Chondrocyte (in vitro differentiated cells): ENCODE measurements around the gene CREM. TPM values are rescaled to one million over a fixed set of nuclear protein-coding genes. Genes with fewer than 3 reads are reported as not detected.
A peak's percentile ranks its signal among the peaks of the same experiment; 100 is the strongest.
"Not testable (repeated sequence)": the region's sequence is repeated elsewhere in the genome, so short reads cannot be mapped to it uniquely, and the experiment has no call there.

ENCODE experiments used
- DNase-seq: peaks from one replicate; pipeline ENCODE4 v3.0.0; 2021; ENCODE audit warnings: mixed read lengths, low spot score
- H3K27ac Mint-ChIP-seq: one replicate; pipeline ENCODE4 v1.8.0; 2021; ENCODE audit warnings: mild to moderate bottlenecking, moderate library complexity, mixed read lengths; ENCODE audit not compliant: unreplicated experiment
- H3K27me3 Mint-ChIP-seq: 2 replicates; pipeline ENCODE4 v1.8.0; 2021; ENCODE audit warnings: low read depth, mixed read lengths
- H3K36me3 Mint-ChIP-seq: 2 replicates; pipeline ENCODE4 v1.8.0; 2021; ENCODE audit warnings: low read depth, mixed read lengths
- H3K4me1 Mint-ChIP-seq: 2 replicates; pipeline ENCODE4 v1.8.0; 2021; ENCODE audit warnings: low read depth, mild to moderate bottlenecking, mixed read lengths
- H3K4me3 Mint-ChIP-seq: one replicate; pipeline ENCODE4 v1.8.0; 2021; ENCODE audit warnings: mild to moderate bottlenecking, moderate library complexity, mixed read lengths; ENCODE audit not compliant: unreplicated experiment
- H3K9me3 Mint-ChIP-seq: 2 replicates; pipeline ENCODE4 v1.8.0; 2021; ENCODE audit warnings: low read depth, mixed read lengths
- total RNA-seq: library from RNA; stranded (reverse); gene quantifications from 3 replicates; pipeline ENCODE4 v1.2.1, GENCODE V29; 2021
- TF ChIP-seq, protein P1 (sequence below): fragments of 200-600 bp; sonication (generic); IDR thresholded peaks from 2 replicates; pipeline ENCODE4 v1.5.0; 2021; ENCODE audit warnings: antibody characterized with exemption, mild to moderate bottlenecking, moderate library complexity

Gene CREM
- total RNA-seq, 1 donor from 2014 or later: 25.5 TPM

DNA sequence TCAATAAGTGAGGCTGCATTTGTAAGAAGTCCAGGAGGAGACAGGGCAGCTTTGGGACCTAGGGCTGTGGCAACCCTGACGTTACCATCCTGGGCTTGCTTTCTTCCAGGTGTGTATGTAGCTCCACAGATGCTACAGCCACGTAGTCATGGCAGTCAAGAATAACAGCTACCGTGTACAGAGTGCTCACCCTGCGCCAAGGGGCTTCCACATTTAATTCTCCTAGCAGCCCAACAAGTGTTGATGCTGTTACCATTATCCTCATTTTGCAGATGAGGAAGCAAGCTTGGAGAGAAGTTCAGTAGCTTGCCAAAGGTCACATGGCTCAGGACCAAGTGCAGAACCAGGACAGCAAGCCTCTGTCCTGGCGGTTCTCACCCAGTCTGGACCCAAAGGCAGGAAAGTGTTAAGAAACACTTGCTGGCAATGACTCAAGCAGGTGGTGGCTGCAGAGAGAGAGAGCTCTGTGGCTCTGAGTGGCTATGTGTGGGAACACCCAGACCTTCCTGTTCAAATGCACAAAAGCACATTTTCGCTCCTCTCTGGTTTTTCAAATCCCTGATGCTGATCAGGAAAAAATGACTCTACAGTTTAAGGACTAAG lies 89.8 kb downstream of the CREM start:
- H3K9me3 Mint-ChIP-seq: no peaks in the 10 kb centered on the region
- H3K27me3 Mint-ChIP-seq: no peaks in the 10 kb centered on the region
- H3K4me1 Mint-ChIP-seq: peaks cover 26% of the 10 kb centered on the region
- no peaks in the 10 kb centered on the region for H3K36me3 Mint-ChIP-seq
- no peak overlapping the region for H3K27ac Mint-ChIP-seq
- no peak overlapping the region for H3K4me3 Mint-ChIP-seq
- no peak for DNase-seq
- TF ChIP-seq, protein P1, sequence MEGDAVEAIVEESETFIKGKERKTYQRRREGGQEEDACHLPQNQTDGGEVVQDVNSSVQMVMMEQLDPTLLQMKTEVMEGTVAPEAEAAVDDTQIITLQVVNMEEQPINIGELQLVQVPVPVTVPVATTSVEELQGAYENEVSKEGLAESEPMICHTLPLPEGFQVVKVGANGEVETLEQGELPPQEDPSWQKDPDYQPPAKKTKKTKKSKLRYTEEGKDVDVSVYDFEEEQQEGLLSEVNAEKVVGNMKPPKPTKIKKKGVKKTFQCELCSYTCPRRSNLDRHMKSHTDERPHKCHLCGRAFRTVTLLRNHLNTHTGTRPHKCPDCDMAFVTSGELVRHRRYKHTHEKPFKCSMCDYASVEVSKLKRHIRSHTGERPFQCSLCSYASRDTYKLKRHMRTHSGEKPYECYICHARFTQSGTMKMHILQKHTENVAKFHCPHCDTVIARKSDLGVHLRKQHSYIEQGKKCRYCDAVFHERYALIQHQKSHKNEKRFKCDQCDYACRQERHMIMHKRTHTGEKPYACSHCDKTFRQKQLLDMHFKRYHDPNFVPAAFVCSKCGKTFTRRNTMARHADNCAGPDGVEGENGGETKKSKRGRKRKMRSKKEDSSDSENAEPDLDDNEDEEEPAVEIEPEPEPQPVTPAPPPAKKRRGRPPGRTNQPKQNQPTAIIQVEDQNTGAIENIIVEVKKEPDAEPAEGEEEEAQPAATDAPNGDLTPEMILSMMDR: no peak

DNA sequence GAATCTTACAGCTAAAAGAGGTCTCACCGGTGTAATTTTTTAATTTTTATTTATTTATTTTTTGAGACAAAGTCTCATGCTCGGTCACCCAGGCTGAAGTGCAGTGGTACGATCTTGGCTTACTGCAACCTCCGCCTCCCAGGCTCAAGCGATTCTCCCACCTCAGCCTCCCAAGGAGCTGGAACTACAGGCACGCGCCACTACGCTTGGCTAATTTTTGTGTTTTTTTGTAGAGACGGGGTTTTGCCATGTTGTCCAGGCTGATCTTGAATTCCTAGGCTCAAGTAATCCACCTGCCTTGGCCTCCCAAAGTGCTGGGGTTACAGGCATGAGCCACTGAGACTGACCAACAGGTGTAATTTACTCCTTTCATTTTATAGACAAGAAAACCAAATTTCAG lies 90.3 kb downstream of the CREM start:
- not testable (repeated sequence) for H3K27ac Mint-ChIP-seq, H3K4me3 Mint-ChIP-seq, H3K27me3 Mint-ChIP-seq, H3K9me3 Mint-ChIP-seq, H3K36me3 Mint-ChIP-seq, DNase-seq
- peaks cover 21% of the 10 kb centered on the region for H3K4me1 Mint-ChIP-seq

DNA sequence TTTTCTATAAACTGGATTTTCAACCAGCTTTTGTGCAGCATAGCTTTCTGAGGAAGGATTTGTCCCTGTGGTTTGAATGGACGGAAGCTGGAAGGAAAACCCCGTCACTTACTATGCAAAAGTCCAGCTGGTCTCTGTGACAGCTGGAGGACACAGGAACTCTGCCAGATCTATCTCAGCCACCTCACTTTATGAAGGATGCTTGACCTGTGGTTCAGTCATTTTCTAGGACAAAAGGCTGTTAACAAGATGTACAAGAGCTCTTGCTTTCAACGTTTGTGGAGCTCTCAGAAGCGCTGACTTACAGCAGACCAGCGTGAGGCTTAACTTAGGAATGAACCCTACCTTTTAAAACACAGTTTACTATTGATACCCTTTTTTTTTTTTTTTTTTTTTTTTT lies 90.8 kb downstream of the CREM start:
- no peak for DNase-seq
- no peak overlapping the region for H3K4me3 Mint-ChIP-seq
- H3K27me3 Mint-ChIP-seq: no peaks in the 10 kb centered on the region
- no peaks in the 10 kb centered on the region for H3K36me3 Mint-ChIP-seq
- peaks cover 16% of the 10 kb centered on the region for H3K4me1 Mint-ChIP-seq
- no peak overlapping the region for H3K27ac Mint-ChIP-seq
- TF ChIP-seq, protein P1: no peak
- no peaks in the 10 kb centered on the region for H3K9me3 Mint-ChIP-seq

DNA sequence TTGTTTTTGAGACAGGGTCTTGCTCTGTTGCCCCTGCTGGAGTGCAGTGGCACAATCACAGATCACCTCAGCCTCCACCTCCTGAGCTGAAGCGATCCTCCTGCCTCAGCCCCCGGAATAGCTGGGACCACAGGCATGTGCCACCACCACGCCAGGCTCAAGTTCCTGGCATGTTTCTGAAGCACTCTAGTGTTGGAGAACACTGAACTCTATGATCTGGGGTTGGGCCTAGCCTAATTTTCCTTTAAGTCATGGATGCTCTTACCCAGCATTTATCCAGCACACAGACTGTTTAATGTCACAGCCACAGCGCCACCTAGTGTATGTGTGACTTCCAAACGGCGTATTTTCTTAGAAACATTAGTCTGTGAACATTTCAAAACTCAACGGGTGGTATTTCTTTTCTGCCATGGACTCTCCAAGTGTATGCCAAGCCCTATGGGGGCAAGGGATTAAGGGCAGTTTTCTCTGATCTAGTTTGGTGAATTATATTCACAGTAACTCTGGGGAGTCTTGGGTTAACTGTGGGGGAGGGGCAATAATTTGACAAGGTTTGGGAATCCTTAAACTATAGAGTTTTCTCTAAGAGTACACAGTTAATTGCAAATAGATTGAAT lies 91.8 kb downstream of the CREM start:
- TF ChIP-seq, protein P1: peak; percentile 98
- Mint-ChIP-seq H3K9me3 (no peaks in the 10 kb centered on the region), H3K27ac (peak overlapping the region; percentile 14), H3K27me3 (no peaks in the 10 kb centered on the region), H3K4me3 (peak overlapping the region; percentile 46), H3K36me3 (no peaks in the 10 kb centered on the region), H3K4me1 (peaks cover 7% of the 10 kb centered on the region)
- DNase-seq: no peak

DNA sequence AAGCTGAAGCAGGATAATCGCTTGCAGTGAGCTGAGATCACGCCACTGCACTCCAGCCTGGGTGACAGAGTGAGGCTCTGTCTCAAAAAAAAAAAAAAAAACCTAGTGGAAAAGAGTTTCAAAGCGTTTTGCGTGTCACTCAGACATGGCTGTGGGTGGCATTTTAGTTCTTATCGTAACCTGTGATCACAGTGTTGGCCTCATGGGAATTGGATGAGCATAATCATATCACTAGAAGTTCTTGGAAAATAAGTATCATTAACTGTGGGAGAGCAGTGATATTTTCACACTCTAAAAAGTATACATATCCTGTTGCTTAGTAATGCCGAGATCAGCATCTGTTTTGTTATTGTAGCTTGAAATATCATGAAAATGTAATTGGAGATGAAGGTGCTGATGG lies 92.6 kb downstream of the CREM start:
- Mint-ChIP-seq H3K9me3 (no peaks in the 10 kb centered on the region), H3K4me3 (no peak overlapping the region), H3K4me1 (peaks cover 4% of the 10 kb centered on the region), H3K27ac (no peak overlapping the region), H3K27me3 (no peaks in the 10 kb centered on the region), H3K36me3 (no peaks in the 10 kb centered on the region)
- no peak for DNase-seq
- TF ChIP-seq, protein P1: no peak
